SU-DHL-6 (cell line): Measurements from ENCODE around the gene P2RX3.

Experiments
- CTCF ChIP-seq: fragments of 200-600 bp; sonication (generic); IDR thresholded peaks from one replicate; pipeline ENCODE4 v1.5.1; 2017; ENCODE audit warnings: antibody characterized with exemption, mild to moderate bottlenecking, low read length, moderate library complexity; ENCODE audit not compliant: insufficient read depth, poor library complexity, severe bottlenecking
- EZH2phosphoT487 ChIP-seq: fragments of 200-600 bp; sonication (generic), shearing (Covaris generic); conservative IDR thresholded peaks from 2 replicates; pipeline ENCODE4 v1.6.1; 2018; ENCODE audit warnings: mild to moderate bottlenecking, antibody characterized with exemption, low read length, moderate library complexity, mixed read lengths

DNA sequence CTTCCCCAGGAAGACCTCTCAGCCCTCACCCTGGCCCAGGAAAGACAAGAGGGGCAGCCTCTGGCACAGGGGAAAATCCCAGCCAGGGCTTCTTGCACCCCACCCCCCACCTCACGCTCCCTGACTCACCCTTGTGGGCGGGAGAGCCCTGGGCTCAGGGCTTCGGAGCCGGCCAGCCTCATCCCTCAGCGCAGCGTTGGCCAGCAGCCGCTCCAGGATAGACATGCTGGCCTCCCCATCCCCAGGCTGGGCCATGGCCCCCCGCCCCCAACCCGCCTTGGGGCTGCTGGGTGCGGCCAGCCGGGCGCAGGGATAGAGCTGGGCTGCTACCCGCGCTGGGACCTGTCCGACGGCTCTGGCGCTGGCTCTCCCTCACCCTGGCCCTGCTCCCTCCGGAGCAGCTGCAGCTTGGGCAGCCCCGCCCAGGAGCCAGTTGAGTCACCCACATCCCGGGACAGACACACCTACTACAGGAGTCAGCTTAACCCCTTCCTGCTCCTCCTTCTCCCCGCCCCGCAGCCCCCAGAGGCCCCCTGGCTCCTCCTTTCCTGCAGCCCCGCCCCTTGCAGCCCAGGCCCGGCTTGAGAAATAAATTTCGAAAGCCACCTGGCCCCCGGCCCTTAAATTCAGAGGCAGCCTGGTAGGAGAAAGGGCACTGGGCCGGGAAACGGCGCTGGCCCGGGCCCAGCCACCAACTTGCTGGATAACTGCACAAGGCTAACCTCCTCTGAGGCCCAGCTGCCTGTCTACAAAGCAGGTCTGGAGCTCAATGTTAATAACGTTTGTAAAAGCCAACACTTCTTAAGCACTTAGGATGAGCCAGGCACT is 26.8 kb upstream of the P2RX3 start:
- no peak for TF ChIP-seq CTCF
- no peak for TF ChIP-seq EZH2phosphoT487
